T-helper 22 cell (primary cell): Measurements from ENCODE around the gene ACSM2B.
"Not testable (repeated sequence)": the region's sequence is repeated elsewhere in the genome, so short reads cannot be mapped to it uniquely, and the experiment has no call there.

Experiments used
- DNase-seq: peaks from one replicate; pipeline ENCODE4 v3.0.0-alpha.2; 2020; ENCODE audit warnings: low read depth

The ACSM2B gene

GRCh38 chr16:20595694-20596093 lies 19.5 kb upstream of the ACSM2B start:
- not testable (repeated sequence) for DNase-seq

GRCh38 chr16:20595068-20595467 lies 18.9 kb upstream of the ACSM2B start:
- DNase-seq: not testable (repeated sequence)

- DNase-seq: not testable (repeated sequence)
These were observed 16.6 kb upstream of the ACSM2B start for GRCh38 chr16:20592780-20593179.

GRCh38 chr16:20589486-20589885 lies 13.3 kb upstream of the ACSM2B start:
- DNase-seq: not testable (repeated sequence)

DNA sequence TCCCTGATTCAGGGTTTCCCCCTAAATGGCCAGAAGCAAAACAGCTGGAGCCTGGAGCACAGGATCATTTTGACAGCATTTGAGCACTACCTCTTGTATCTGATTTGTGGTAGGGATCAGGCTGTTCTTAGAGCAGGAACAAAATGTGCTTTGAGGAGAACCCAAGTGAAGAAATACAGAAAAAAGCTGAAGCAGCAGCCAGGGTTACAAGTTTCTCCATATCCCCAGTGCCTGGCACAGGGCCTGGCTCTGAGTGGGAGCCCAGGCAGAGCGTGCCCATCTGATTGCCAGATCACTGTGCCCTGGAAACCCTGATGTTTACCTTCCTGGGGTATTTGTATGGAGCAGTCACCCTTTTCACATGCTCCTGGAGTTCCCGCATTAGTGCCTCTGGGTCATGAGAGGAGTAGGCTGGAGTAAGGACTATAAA lies 11.5 kb upstream of the ACSM2B start:
- DNase-seq: not testable (repeated sequence)

DNA sequence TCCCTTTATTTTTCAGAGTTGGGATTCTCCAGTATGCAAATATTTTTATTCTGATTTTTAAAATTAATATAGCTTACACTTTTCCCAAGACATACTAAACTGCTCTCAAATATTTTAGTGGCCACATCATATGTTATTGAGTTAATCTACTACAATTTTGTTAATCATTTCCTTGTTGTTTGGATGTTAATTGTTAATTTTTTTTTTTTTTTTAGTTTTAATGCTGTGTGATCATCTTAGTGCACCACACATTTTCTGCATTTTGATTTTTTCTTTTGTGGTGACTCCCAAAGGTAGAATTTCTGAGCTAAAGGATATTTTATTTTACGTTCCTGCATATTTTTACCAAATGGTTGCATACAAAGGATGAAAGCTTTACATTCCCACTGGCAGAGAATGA lies 10.5 kb upstream of the ACSM2B start:
- not testable (repeated sequence) for DNase-seq

GRCh38 chr16:20586112-20586511 lies 9.9 kb upstream of the ACSM2B start:
- DNase-seq: not testable (repeated sequence)

GRCh38 chr16:20580487-20581259 lies 4.5 kb upstream of the ACSM2B start:
- DNase-seq: not testable (repeated sequence)

DNA sequence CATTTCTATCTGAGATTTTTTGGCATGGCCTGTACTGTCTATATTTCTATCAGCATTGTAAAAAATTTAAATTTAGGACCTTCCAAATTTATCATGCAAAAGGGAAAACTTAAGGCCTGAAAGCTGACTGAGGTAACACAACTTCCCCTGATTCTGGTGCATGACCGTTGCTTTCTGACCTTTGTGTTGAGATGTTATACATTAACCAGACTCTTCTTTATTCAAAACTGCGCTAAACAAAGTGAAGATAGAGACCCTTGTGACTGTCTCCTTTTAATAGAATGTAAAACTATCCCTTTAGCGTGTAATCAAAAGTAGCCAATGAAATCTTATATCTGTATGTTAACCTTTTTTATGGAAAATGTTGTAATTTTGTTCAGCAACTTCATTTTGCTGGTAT lies 1.9 kb upstream of the ACSM2B start:
- DNase-seq: not testable (repeated sequence)

GRCh38 chr16:20569117-20569651 lies 7.0 kb downstream of the ACSM2B start:
- not testable (repeated sequence) for DNase-seq

DNA sequence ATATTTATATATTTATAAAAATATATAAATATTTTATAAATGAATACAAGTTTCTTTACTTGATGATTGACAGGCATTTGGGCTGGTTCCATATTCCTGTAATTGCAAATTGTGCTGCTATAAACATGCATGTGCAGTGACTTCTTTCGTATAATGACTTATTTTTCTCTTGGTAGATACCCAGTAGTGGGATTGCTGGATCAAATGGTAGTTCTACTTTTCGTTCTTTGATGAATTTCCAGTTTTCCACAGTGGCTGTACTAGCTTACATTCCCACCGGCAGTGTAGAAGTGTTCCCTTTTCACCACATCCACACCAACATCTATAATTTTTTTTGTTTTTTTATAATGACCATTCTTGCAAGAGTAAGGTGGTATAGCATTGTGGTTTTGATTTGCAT lies 7.8 kb downstream of the ACSM2B start:
- no peak for DNase-seq

GRCh38 chr16:20566864-20567263 lies 9.3 kb downstream of the ACSM2B start:
- DNase-seq: no peak

GRCh38 chr16:20565334-20565733 lies 10.8 kb downstream of the ACSM2B start:
- DNase-seq: not testable (repeated sequence)

DNA sequence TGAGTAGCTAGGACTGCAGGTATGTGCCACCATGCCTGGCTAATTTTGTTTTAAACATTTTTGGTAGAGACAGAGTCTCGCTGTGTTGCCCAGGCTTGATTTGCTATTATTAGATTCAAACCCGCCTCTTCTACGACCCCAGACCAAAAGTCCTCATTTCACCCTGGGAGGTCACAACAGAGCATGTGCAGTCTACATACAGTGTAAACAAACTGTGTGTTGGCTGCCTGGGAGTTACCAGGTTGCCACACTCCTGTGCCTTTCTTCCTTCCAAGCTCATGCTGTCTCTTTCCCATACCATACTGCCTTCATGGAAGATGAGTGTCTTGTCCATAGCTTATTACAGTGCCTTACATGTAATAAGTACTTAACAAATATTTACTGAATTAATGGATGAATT lies 11.9 kb downstream of the ACSM2B start:
- DNase-seq: not testable (repeated sequence)

- not testable (repeated sequence) for DNase-seq
These were observed 20.5 kb downstream of the ACSM2B start for GRCh38 chr16:20555628-20556027.

- DNase-seq: not testable (repeated sequence)
These were observed 21.5 kb downstream of the ACSM2B start for GRCh38 chr16:20554689-20555088.

DNA sequence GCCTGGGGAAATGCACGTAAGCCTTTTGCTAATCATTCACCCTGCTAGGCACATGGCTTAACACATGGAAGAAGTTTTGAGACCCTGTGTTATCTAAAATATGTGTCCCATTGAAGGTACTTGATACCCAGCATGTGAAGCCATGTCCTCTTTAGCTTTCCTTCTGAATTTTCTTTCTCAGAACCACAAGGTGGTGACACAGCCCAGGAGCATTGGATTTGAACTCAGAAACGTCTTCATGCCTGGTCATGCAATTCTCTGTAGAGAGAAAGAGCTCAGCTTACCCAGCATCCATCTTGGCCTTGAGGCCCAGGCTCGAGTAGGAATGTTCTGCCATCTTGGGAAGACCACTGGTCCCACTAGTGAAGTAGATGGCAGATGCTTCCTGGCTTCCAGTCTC lies 22.7 kb downstream of the ACSM2B start:
- not testable (repeated sequence) for DNase-seq

- not testable (repeated sequence) for DNase-seq
These were observed 29.2 kb downstream of the ACSM2B start for GRCh38 chr16:20546951-20547350.

DNA sequence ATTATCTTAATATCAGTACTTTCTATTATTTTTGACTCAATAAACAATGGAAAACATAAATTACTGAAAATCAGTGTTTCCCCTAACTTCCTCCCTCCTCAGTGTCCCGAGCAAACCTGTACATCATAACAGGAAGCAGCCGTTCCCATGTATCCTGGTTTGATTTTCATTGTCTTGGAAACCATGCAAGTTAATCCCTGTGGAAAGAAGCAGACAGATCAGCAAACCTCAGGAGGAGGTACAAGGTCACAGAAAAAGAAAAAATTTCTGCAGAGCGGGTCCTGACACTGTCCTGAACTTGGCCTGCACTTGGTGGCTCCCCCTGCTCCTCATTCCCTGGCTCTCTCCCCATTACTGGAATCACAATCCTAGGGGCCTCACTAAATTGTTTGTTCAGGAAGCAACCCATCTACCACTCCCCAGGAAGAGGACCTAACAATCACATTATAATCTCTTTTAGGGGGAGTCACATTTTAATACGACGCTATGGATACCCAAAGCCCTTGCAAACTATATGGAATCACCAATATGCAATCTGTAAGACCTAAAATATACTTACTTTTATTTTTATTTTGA lies 29.8 kb downstream of the ACSM2B start:
- not testable (repeated sequence) for DNase-seq

- DNase-seq: not testable (repeated sequence)
These were observed 35.4 kb downstream of the ACSM2B start for GRCh38 chr16:20540603-20541316.

GRCh38 chr16:20538687-20539086 lies 37.5 kb downstream of the ACSM2B start:
- DNase-seq: no peak

DNA sequence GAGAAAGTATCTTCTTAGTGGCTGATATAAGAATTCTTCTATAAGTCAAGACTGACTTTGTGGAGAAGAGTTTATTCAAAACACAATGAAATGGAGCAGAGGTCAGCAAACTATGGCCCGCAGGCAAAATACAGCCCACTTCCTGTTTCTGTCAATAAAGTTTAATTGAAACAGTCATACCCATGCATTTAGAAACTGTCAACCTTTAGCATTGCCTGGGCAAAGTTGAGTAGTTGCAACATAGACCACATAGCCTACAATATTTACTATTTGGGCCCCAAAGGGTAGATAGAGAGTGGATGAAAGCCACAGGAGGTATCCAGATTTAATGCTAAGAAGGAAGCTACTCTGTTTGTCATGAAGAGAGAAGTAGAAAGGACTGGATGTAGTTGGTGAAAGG lies 38.0 kb downstream of the ACSM2B start:
- no peak for DNase-seq

DNA sequence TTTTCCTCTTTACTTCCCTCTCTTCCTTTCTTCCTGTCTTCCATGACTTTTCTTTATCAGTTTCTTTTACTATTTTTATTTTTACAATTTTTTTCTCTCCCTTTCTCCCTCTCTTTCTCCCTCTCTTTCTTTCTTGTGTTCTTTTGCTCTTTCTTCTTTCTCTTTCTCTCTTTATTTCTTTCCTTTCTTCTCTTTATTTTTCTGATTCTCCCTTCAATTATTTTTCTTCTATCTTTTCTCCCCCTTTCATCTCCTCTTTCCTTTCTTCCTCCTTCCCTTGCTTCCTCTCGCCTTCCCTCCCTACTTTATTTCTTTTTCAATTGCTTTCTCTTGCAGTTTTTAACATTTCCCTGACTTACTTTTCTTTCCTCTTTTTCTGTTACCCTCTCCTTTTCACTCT lies 39.5 kb downstream of the ACSM2B start:
- DNase-seq: not testable (repeated sequence)
